Measurements from ENCODE around the gene SP4.
A peak's percentile ranks its signal among the peaks of the same experiment; 100 is the strongest.

Gene SP4

GRCh38 chr7:21504021-21504420, 76.1 kb downstream of the SP4 start:
- H3K27me3 ChIP-seq (ENCODE audit: insufficient read depth, poor library complexity, severe bottlenecking), result no peaks in the 10 kb centered on the region
- no peak for DNase-seq (ENCODE audit: low read depth in 1 of 2, low spot score in 1 of 2)
- H3K27ac ChIP-seq (replicated peaks), result no peak overlapping the region
- TF ChIP-seq POLR2AphosphoS5 (IDR thresholded peaks at IDR 0.05; ENCODE audit: low read depth), result no peak
- TF ChIP-seq REST (IDR thresholded peaks at IDR 0.05; ENCODE audit: insufficient replicate concordance, low read depth), result no peak
- TF ChIP-seq SPI1 (IDR thresholded peaks at IDR 0.05; ENCODE audit: borderline replicate concordance, low read depth), result no peak
- TF ChIP-seq GABPA (IDR thresholded peaks at IDR 0.05; ENCODE audit: low read depth), result no peak
- TF ChIP-seq CTCF (IDR thresholded peaks at IDR 0.05; ENCODE audit: insufficient read depth, low read length), result no peak
- H3K4me3 ChIP-seq (replicated peaks; ENCODE audit: insufficient read depth, low read length), result no peak overlapping the region

GRCh38 chr7:21507627-21508343, 79.9 kb downstream of the SP4 start:
- TF ChIP-seq CTCF (IDR thresholded peaks at IDR 0.05; ENCODE audit: insufficient read depth, low read length) (peak; percentile 22), POLR2AphosphoS5 (IDR thresholded peaks at IDR 0.05; ENCODE audit: low read depth) (no peak)
- Histone ChIP-seq H3K27ac (replicated peaks) (no peak overlapping the region), H3K4me3 (replicated peaks; ENCODE audit: insufficient read depth, low read length) (no peak overlapping the region), H3K27me3 (ENCODE audit: insufficient read depth, poor library complexity, severe bottlenecking) (no peaks in the 10 kb centered on the region)
- DNase-seq (ENCODE audit: low read depth in 1 of 2, low spot score in 1 of 2), result peak in 1 of 2 experiments; percentile 47

GRCh38 chr7:21508538-21508937, 80.7 kb downstream of the SP4 start:
- Histone ChIP-seq H3K27ac (replicated peaks) (no peak overlapping the region), H3K4me3 (replicated peaks; ENCODE audit: insufficient read depth, low read length) (no peak overlapping the region), H3K27me3 (ENCODE audit: insufficient read depth, poor library complexity, severe bottlenecking) (no peaks in the 10 kb centered on the region)
- no peak for DNase-seq (ENCODE audit: low read depth in 1 of 2, low spot score in 1 of 2)
- TF ChIP-seq POLR2AphosphoS5 (IDR thresholded peaks at IDR 0.05; ENCODE audit: low read depth) (no peak), GABPA (IDR thresholded peaks at IDR 0.05; ENCODE audit: low read depth) (no peak), SPI1 (IDR thresholded peaks at IDR 0.05; ENCODE audit: borderline replicate concordance, low read depth) (no peak), CTCF (IDR thresholded peaks at IDR 0.05; ENCODE audit: insufficient read depth, low read length) (no peak), REST (IDR thresholded peaks at IDR 0.05; ENCODE audit: insufficient replicate concordance, low read depth) (no peak)

GRCh38 chr7:21514062-21514461, 86.2 kb downstream of the SP4 start:
- DNase-seq (ENCODE audit: low read depth in 1 of 2, low spot score in 1 of 2), result no peak
- no peak for TF ChIP-seq REST (IDR thresholded peaks at IDR 0.05; ENCODE audit: insufficient replicate concordance, low read depth)
- no peaks in the 10 kb centered on the region for H3K27me3 ChIP-seq (ENCODE audit: insufficient read depth, poor library complexity, severe bottlenecking)
- no peak overlapping the region for H3K4me3 ChIP-seq (replicated peaks; ENCODE audit: insufficient read depth, low read length)
- no peak overlapping the region for H3K27ac ChIP-seq (replicated peaks)

All from HL-60 (cell line).